ENCODE measurements around the gene UIMC1. TPM values are rescaled to one million over a fixed set of nuclear protein-coding genes. Genes with fewer than 3 reads are reported as not detected.

Gene UIMC1
- total RNA-seq, 1 donor from 2014 or later = 24.5 TPM

- no peak overlapping the region for H3K4me3 ChIP-seq (ENCODE audit: low read depth, low read length)
- no peaks in the 10 kb centered on the region for H3K27me3 ChIP-seq (ENCODE audit: control insufficient read depth, insufficient read depth, low read length)
- DNase-seq (ENCODE audit: low read depth) (no peak), FAIRE-seq (no peak)
- peaks cover 1% of the 10 kb centered on the region for H3K36me3 ChIP-seq (ENCODE audit: control insufficient read depth, insufficient read depth, low read length)
- TF ChIP-seq, protein P1, sequence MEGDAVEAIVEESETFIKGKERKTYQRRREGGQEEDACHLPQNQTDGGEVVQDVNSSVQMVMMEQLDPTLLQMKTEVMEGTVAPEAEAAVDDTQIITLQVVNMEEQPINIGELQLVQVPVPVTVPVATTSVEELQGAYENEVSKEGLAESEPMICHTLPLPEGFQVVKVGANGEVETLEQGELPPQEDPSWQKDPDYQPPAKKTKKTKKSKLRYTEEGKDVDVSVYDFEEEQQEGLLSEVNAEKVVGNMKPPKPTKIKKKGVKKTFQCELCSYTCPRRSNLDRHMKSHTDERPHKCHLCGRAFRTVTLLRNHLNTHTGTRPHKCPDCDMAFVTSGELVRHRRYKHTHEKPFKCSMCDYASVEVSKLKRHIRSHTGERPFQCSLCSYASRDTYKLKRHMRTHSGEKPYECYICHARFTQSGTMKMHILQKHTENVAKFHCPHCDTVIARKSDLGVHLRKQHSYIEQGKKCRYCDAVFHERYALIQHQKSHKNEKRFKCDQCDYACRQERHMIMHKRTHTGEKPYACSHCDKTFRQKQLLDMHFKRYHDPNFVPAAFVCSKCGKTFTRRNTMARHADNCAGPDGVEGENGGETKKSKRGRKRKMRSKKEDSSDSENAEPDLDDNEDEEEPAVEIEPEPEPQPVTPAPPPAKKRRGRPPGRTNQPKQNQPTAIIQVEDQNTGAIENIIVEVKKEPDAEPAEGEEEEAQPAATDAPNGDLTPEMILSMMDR (IDR thresholded peaks at IDR 0.05; ENCODE audit: insufficient read depth, low read length, severe bottlenecking) = no peak
Measured at GRCh38 chr5:177029498-177029897, 22.9 kb upstream of the UIMC1 start.

- Histone ChIP-seq H3K27me3 (ENCODE audit: control insufficient read depth, insufficient read depth, low read length) (no peaks in the 10 kb centered on the region), H3K36me3 (ENCODE audit: control insufficient read depth, insufficient read depth, low read length) (peaks cover 1% of the 10 kb centered on the region), H3K4me3 (ENCODE audit: low read depth, low read length) (no peak overlapping the region)
- FAIRE-seq (no peak), DNase-seq (ENCODE audit: low read depth) (no peak)
- TF ChIP-seq, protein P1 (IDR thresholded peaks at IDR 0.05; ENCODE audit: insufficient read depth, low read length, severe bottlenecking) = no peak
Measured at GRCh38 chr5:177027665-177028064, 21.1 kb upstream of the UIMC1 start.

GRCh38 chr5:177025101-177025601, 18.6 kb upstream of the UIMC1 start:
- TF ChIP-seq, protein P1 (IDR thresholded peaks at IDR 0.05; ENCODE audit: insufficient read depth, low read length, severe bottlenecking) = no peak
- DNase-seq (ENCODE audit: low read depth) = peak; percentile 21
- no peak overlapping the region for H3K4me3 ChIP-seq (ENCODE audit: low read depth, low read length)
- FAIRE-seq = no peak
- H3K36me3 ChIP-seq (ENCODE audit: control insufficient read depth, insufficient read depth, low read length) = peaks cover 1% of the 10 kb centered on the region
- no peaks in the 10 kb centered on the region for H3K27me3 ChIP-seq (ENCODE audit: control insufficient read depth, insufficient read depth, low read length)

DNA sequence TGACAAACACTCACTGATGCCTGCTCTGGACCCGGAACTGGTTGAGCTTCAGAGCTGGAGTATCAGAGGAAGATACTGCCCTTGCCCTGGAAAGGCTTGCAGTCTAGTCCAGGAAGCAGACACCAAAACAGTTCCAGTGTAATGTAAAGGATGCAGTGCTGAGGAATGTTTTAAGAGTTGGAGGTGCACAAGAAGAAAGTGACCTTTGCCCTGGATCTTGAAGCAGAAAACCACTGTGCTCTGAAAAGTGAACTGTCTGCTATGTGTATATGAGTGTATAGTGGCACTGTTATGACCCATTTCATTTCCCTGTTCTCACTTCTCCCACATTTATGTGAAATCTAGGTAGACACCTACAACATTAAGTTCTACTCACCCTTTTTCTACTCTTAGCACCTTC, 18.0 kb upstream of the UIMC1 start:
- FAIRE-seq (no peak), DNase-seq (ENCODE audit: low read depth) (no peak)
- no peaks in the 10 kb centered on the region for H3K36me3 ChIP-seq (ENCODE audit: control insufficient read depth, insufficient read depth, low read length)
- H3K27me3 ChIP-seq (ENCODE audit: control insufficient read depth, insufficient read depth, low read length) = no peaks in the 10 kb centered on the region
- H3K4me3 ChIP-seq (ENCODE audit: low read depth, low read length) = no peak overlapping the region
- TF ChIP-seq, protein P1 (IDR thresholded peaks at IDR 0.05; ENCODE audit: insufficient read depth, low read length, severe bottlenecking) = no peak

GRCh38 chr5:177023303-177023664, 16.7 kb upstream of the UIMC1 start:
- Histone ChIP-seq H3K36me3 (ENCODE audit: control insufficient read depth, insufficient read depth, low read length) (no peaks in the 10 kb centered on the region), H3K27me3 (ENCODE audit: control insufficient read depth, insufficient read depth, low read length) (no peaks in the 10 kb centered on the region), H3K4me3 (ENCODE audit: low read depth, low read length) (peak overlapping the region; percentile 96)
- FAIRE-seq (no peak), DNase-seq (ENCODE audit: low read depth) (no peak)
- TF ChIP-seq, protein P1 (IDR thresholded peaks at IDR 0.05; ENCODE audit: insufficient read depth, low read length, severe bottlenecking) = no peak

Data from bronchial epithelial cell (primary cell).